D721Med (cell line): ENCODE results near the gene BCAS3.

Experiments
- DNase-seq: peaks from one replicate; pipeline ENCODE4 v3.0.0; 2011; ENCODE audit warnings: low spot score; ENCODE audit not compliant: insufficient read length
- FAIRE-seq: peaks from 2 replicates; lab custom pipeline; 2011; peaks lifted over from hg19 to GRCh38; lab: Jason Lieb, UNC
- TF ChIP-seq, protein P1 (sequence below): IDR thresholded peaks from 2 replicates; pipeline ENCODE4 v1.5.1; 2012; ENCODE audit warnings: mild to moderate bottlenecking, control low read depth; ENCODE audit not compliant: insufficient read depth; ENCODE audit errors: missing control alignments

BCAS3 gene

DNA sequence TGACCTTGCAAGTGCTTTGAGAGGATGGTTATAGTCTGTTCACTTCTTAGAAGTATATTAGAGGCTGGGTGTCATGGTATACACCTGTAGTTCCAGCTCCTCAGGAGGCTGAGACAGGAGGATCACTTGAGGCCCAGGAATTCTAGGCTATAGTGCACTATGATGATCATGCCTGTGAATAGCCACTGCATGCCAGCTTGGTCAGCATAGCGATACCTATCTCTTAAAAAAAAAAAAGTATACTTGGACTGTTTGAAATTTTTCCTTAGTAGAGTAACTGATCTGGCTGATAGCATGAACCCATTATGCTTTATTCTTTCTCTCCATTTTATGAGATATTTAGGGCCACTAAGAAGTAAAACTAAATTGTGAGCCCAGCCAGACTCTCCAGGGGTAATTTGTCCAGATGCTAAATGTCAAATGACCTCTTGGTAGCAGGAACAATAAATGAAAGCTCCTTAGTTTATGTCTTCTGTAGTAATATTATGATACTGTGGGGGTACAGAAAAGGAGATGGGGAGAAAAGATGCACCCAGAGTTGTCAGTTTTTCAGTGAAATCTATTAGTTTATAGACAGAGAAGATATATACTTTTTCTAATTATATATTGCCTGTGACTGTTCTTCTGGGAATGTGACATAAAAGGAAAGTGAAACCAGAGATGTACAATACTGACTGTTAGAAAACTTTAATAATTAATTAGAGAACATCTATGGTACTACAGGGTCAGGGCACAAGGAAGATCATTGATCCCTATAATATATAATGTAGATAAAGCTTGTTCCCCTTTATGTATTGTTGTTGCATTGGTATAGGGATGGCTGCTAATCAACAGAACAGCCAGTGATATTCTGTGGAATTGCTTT is 386.7 kb downstream of the BCAS3 start:
- no peak for DNase-seq
- no peak for FAIRE-seq
- TF ChIP-seq, protein P1, sequence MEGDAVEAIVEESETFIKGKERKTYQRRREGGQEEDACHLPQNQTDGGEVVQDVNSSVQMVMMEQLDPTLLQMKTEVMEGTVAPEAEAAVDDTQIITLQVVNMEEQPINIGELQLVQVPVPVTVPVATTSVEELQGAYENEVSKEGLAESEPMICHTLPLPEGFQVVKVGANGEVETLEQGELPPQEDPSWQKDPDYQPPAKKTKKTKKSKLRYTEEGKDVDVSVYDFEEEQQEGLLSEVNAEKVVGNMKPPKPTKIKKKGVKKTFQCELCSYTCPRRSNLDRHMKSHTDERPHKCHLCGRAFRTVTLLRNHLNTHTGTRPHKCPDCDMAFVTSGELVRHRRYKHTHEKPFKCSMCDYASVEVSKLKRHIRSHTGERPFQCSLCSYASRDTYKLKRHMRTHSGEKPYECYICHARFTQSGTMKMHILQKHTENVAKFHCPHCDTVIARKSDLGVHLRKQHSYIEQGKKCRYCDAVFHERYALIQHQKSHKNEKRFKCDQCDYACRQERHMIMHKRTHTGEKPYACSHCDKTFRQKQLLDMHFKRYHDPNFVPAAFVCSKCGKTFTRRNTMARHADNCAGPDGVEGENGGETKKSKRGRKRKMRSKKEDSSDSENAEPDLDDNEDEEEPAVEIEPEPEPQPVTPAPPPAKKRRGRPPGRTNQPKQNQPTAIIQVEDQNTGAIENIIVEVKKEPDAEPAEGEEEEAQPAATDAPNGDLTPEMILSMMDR: no peak

DNA sequence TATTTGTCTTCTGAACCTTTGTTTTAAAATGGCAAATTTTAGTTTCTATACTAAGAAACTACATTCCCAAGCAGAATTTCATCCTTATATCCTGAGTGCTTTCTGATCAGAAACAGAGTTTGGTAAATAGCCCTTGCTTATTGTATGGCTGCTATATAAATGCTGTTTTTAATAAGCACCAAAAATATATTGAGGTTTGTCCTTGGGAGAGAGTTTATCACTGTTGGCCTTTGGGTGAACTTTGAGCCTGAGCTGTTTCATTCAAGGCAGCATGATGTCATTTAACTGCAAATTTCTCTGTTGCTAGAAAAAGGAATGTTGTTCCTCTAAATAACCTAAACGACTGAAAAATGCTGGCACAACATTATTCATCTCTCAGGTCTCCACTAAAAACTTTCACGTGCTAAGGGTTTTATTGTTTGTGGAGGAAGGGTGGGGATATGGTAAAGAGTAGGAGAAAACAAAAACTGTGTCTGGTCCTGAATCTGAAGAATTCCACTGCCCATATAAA is 387.7 kb downstream of the BCAS3 start:
- DNase-seq (no peak), FAIRE-seq (no peak)
- TF ChIP-seq, protein P1: no peak

DNA sequence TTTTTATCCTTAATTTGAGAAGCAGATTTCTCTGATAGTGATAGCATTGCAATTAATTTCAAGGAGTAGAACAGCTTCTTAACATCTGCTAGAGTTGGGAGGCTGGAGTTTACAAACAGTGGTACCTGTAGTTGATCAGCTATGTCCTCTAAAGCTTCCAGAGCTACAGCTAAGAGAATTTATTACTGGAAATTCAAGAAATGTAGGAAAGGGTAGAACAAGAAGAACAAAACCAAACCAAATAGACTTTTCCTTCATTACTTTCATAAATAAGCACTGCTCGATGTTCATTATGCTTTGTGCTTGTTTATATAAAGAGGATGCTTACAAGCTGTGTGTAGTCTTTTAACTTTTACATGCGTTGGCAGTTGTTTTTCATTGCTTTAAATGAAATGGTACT is 388.4 kb downstream of the BCAS3 start:
- FAIRE-seq (no peak), DNase-seq (no peak)
- TF ChIP-seq, protein P1: no peak

DNA sequence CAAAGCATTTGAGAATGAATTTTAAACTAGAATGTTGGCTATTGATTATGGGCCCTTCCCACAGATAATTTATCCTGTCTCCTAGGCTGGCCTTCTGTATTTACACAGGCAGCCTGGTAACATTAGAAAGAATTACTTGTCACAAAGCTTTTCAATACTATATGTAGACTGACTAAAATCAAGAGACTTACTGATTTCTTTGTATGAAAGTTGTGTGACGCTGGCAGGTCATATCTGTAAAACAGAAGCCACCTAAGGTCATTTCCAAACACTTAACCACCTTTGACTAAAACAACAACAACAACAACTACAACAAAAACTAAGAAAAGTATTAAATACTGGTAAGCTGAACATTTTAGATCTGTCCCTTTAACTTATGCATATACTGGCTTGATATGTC is 393.0 kb downstream of the BCAS3 start:
- no peak for DNase-seq

DNA sequence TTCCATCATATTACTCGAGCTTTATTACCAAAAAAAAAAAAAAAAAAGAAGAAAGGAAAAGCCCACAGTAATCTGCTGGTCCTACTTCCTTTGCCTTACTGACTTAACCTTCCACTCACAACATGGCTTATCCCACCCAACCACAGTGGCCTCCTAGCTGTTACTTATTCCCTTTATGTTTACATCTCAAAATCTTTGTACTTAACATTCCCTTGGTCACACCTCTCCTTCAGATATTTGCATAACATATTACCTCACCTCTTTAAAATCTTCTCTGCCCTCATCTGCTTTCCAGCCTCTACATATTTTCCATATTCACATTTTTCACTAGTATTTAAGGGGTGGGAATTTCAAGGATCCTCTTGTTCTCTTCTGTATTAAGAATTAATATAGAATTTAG is 395.0 kb downstream of the BCAS3 start:
- DNase-seq (no peak), FAIRE-seq (no peak)
- TF ChIP-seq, protein P1: no peak

More for the DNA sequence above, 393.0 kb downstream of the BCAS3 start:
- TF ChIP-seq, protein P1: no peak
- no peak for FAIRE-seq

DNA sequence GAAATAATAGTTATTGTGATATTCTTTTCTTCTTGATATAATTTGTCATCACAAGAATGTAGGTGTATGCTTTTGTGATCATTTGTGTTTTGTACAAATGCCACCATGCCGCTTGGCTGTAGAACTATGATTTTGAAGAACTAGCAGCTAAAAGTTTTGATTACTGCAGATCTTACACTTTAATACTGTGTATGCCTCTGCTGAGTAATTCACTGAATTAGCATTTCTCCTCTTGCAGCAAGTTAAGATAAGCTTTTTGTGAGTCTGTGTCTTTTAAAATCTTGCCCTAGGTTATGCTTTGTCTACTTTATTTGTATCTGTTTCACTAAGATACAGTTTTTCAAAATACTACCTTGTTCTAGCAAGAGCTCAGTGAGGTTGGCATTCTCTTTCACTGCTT is 395.5 kb downstream of the BCAS3 start:
- DNase-seq (no peak), FAIRE-seq (no peak)
- TF ChIP-seq, protein P1: no peak
